HG02852 (cell line): ENCODE measurements around the gene FAM221B.
A peak's percentile ranks its signal among the peaks of the same experiment; 100 is the strongest.

Experiments
- ATAC-seq: cut with Tn5 transposase; IDR thresholded peaks from one replicate; pipeline ENCODE4 v1.9.1; 2021; ENCODE audit warnings: mild to moderate bottlenecking, moderate library complexity; ENCODE audit not compliant: unreplicated experiment

The FAM221B gene

DNA sequence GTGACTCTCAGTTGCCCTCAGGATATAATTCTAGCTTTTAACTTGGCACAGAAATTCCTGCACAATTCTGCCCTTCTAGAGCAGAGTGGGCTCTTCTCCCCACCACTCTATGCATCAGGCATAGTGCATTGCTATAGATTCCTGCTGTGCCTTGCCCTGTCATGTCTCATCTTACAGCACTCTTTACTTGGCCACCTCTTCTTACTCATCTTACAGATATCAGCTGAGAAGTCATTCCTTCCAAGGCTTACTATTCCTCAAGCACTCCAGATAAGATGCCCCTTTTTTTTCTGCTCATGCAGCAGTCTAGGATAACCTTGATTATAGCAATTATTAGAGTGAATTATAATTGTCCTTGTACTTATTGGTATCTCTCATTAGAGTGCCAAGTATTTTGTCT is 5.6 kb downstream of the FAM221B start:
- no peak for ATAC-seq

DNA sequence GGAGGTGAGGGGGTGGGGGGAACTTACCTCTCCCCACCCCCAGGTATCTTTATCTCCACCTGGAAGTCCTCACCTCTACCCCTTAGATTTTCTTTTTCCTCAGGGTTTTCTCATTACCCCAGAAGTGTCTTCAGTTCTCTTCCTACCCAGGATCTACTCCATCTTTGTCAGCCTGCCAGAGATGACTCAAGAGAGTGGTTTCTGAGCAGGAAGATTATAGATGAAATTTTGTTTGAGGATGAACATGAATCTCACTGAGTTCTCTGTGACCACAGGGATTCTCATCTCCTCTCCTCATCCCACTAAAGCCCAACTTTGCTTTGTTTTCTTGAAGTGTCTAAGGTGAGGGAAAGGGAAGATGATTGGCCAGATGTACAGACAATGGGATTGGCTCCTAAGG is 8.5 kb downstream of the FAM221B start:
- ATAC-seq, result no peak

DNA sequence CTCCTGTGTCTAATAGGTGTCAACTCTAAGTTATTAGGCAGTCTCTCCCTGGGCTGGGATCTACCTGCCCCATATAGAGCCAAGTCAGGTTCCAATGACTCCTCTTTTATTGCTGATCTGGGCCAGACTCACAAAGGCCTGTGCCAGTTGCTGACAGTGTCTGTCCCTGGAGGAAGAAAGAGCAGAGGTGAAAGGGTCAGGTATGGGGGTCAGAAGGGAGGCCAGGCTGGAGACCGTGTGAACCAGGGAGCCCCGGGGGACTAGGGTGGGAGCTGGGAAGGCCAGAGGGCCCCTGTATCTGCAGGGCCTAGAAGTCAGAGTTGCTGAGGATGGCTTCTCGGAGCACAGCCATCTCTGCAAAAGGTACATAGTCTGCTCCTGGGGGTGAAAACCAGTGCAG is 10.2 kb downstream of the FAM221B start:
- ATAC-seq, result no peak

DNA sequence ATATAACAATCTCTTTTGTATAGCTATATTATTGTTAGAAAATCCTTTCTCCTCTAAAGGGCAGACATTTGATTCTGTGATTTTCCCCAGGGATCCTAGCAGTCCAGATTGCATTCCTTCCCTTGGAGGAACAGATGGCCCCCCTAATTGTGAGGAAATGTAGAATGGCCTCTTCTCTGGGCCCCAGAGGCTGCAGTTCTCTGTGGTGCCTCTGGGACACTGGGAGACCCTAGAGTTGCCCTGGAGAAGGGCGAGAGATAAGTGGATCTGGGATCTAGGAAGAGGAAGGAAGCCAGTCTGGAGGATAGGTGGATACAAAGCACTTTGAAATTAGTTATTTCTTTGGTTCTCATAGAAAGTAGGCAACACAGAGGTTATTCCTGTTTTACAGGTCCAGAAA is 11.8 kb downstream of the FAM221B start:
- ATAC-seq, result no peak

DNA sequence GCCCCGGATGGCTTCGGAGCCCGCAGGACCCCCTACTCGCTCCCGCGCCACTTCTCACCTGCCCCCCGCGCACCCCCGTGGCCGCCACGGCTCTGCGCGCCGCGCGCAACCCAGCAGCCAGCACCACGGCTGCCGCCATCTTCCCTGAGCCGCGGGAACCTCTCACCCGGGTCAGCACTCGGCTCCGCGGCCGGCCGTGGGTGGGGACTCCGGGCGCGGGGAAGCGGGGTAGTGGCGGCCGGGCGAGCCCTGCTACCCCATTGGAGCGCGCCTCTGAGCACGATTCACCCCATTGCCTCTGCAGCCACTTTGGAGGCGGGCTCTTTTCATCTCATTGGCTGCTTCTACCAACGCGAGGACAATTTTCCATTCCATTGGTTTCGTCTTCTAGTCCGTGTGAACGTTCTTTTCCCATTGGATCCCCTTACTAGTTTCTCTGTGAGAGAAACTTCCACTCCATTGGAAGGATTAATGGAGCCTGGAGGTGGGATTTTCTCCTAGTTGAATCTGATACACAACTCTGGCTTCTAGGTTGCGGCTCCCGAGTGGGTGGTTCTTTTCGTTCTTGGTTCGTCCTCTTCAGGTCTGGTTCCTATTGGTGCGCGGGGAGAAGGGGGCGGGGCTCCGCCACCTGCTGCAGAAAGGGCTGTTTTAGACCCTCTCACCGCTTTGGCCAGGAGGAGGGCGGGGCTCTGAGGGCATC is 13.5 kb downstream of the FAM221B start, which contains the start of gene HINT2:
TSS of gene HINT2 (minus strand) at position 202 of the 703 bp plus-strand sequence. CDS start at position 139, 63 bp downstream.
- ATAC-seq, result peak; percentile 72

DNA sequence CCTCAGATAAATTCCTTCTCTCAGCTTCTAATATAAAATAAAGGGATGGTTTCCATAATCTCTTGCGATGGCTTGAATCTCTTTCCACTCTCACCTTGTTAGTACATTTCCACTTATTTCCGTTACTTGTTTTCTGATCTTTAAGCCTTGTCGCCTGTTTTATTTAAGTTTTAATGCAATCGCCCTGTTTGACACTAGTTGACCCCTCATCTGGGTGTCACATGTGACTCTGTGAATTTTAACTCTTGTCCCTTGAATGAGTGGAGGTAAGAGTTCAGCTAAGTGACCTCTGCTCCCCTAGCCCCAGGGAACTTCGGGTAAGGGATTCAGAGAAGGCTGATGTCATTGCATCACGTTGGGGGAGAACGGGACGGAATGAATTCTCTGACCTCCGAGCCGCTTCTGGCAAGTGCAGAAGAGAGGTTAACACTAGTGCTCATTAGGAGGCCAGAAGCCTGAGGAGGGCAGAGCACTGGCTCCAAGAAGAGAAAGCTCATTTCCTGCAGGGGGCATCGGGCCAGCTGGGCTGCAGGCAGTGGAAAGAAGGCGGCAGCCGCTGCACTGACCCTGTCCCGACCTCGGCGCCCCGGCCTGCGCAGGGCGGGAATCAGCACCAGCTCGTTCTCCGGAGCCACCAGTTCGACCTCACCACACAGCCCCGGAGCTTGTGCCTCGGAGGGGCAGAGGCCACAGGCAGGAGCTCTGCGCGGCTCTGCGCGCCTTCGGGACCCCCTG is 14.3 kb downstream of the FAM221B start:
- ATAC-seq, result peak; percentile 14

DNA sequence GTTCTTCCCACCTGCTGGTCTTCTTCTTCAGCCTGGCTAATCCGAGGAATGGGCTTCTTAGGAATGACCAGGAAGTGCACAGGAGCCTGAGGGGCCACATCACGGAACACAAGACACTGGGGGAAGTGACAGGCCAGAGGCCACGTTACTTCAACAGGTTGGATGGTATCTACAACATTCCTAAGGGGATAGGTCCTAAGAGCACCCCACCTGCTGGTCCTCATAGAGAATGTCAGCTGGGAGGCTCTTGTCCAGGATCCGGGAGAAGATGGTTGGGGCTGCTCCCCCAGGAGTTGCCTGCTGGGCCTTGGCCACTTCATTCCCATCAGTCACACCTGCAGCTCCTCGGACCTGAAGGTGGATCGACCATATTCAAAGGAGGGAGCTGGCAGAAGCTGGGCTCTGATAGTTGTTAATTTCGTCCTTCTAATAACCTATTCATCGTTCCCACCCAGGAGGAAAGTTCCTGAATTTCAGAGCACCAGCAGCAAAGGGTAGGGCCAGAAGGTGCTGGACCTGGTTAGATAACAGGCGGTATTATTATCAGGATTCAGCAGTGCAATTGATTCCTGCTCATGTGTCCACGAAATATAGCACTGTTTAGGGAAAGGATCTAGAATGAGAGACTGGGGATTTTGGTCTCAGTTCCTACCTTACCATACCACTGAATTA is 15.0 kb downstream of the FAM221B start:
- no peak for ATAC-seq

DNA sequence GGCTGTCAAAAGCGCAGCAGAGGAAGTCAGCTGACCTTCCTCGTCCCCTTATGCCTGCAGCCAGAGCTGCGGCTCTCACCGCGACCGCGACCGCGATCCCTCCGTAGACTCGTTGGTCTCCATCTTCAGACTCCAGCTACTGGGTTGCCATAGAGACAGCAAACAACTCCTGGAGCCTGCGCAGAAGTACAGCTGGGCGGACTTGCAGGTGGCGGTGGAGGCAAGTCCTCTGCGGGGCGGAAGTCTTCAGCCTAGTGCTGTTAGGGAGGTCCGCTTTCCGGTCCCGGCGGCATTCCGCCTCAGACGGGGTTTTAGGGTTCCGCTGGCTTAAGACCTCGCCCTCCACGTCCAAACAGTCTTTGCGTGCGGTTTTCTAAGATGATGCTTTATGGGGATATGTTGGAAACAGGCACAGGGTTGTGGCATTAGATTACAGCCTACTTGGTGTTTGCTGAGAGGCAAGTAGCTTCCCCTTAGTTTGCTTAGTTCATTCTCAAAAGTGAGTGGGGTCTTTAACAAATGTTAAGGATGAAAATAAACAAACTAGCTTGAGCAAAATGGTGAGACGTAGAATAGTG is 16.4 kb downstream of the FAM221B start, which contains the start of gene SPAG8:
TSS of gene SPAG8 (minus strand) at position 238 of the 578 bp plus-strand sequence. CDS start at position 123, 115 bp downstream.
- ATAC-seq, result peak; percentile 62

DNA sequence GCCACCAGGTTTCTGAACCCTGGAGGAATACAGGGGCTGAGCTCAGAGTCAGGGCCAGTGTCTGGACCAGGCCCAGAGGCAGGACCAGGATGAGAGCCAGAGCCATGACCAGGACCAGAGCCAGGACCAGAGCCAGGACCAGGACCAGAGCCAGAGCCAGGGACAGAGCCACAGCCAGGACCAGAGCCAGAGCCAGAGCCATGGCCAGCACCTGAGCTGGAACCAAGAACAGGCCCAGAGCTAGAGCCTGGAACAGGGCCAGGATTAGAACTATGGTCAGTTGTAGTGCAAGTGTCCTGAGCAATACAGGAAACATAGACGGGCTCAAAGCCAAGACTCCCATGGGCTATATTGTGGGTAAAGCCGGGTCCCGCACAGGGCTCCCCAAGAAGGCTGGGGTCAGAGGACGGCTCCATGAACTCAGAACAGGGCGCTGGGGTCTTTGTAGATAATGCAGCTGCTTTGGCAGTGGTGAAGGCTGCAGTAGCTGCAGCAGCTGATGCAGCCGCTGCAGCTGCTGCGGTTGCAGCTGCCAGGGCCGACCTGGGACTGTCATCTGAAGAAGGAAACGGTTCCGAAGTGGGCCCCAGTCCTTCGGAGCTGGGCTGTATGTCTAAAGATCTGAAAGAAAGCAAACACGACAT is 17.0 kb downstream of the FAM221B start:
- ATAC-seq, result no peak

DNA sequence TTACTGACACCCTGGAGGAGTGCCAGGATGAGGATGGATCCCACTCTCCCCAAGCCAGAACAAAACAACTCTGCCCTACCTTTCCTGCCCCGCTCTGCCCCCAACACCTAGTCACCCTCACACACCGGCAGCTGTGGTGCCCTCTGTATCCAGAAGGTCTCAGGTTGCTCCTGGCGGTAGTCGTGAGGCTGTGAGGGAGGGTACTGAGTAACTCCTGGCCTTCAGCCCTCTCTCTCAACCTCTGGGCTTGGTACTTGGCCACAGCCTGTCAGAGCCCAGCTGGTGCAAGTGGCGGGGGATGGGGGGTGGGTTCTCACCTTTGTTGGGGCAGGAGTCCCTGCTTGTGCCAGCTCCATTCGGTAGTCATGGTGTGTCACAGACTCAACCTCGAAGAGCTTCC is 18.4 kb downstream of the FAM221B start:
- ATAC-seq, result no peak

DNA sequence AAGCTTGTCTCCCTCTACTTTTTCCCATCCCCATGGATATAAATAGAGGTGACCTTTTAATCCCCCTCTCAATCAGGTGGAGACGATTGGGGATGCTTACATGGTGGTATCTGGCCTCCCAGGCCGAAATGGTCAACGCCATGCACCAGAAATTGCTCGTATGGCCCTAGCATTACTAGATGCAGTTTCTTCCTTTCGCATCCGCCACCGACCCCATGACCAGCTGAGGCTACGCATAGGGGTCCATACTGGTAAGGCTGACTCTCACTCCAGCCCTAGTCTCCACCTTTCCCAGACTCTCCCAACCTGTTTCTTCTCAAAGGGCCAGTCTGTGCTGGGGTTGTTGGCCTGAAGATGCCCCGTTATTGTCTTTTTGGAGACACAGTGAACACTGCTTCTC is 20.1 kb downstream of the FAM221B start:
- no peak for ATAC-seq

DNA sequence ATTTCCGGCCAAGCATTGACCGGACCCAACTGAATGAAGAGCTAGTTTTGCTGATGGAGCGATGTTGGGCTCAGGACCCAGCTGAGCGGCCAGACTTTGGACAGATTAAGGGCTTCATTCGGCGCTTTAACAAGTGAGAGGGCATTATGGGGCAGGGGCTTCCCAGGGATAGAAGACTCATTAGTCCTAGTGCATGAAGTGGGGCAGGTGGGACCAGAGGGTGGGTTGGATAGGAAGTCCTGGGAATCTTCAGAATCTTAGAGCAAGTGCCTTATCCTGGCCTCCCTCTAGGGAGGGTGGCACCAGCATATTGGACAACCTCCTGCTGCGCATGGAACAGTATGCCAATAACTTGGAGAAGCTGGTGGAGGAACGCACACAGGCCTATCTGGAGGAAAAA is 22.4 kb downstream of the FAM221B start:
- no peak for ATAC-seq

DNA sequence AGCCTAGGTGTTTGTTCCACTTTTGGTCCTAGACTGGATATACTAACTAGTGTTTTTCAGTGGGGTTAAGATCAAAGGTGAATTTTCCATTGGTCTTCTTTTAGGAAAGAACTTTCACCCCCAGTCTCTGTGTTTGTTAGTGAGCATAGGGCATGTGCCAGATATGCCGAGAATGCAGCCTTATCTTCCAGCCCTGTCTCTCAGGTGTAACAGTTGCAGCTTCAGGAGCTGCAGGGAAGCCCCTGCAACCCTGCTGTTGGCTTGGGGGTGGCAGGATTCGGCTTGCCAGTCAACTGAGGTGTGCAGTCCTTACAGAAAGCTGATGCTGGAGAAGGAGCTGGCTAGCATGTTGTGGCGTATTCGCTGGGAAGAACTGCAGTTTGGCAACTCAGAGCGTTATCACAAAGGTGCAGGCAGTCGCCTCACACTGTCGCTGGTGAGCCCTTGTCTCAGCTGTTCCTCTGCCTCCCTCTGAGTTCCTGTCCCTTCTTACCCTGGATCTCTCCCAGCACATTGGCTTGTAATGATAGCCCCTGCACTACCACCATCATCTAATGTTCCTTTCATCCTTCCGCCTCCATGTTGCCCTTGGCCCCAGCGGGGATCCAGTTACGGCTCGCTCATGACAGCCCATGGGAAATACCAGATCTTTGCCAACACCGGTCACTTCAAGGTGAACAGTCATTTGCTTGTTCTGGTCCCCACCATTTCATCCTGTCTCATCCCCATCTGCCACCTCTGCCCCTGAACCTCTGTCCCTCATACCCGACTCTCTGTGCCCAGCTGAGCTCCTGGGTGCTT is 27.0 kb downstream of the FAM221B start:
- ATAC-seq, result no peak

DNA sequence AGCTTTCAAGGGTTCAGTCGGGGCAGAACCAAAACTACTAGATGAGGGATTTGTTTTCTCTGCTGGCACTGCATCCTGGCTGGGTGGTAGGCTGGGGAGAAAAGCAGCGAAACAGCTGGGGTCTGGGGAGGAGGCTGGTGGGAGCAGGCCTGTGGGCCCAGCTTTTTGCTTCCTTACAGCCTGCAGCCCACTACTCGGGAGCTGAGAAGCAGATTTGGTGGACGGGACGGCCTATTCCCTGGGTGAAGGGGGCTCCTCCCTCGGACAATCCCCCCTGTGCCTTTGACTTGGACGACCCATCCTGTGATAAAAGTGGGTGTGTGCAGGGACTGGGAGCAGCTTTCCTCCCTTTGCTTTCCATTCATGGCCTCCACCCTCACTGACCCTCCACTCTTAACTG is 28.0 kb downstream of the FAM221B start:
- ATAC-seq, result no peak

DNA sequence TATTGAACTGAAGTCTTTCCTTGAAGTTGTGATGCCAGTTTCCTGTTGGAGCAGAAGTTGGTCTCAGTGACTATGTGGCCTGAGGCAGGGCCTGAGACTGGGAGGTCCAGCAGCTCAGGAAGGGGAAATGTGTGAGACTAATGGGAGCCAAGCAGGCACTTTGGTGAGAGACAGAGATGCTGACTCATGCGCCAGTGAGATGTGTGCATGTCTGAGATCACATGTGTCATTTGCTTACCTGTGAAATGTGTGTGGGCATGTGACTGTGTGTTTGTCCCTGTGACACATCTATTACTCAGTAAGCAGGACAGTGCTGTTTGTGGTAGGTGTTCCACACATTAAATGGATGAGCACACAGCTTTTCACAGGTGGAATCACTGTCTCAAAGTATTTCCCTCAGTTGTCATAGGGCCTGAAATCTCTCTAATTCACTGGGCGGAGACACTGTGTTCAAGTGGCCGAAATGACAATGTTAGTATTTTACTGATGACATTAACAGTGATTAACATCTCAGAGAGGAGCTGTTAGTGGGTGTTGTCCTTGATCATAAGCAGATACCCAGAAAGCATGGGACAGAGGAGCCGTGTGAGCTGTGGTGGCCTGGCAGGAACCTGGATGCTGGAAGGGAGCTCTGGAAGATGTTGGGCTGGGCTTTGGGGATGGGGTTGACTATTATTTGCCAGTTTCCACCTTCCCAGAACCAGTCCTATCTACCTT is 29.7 kb downstream of the FAM221B start:
- peak; percentile 54 for ATAC-seq

DNA sequence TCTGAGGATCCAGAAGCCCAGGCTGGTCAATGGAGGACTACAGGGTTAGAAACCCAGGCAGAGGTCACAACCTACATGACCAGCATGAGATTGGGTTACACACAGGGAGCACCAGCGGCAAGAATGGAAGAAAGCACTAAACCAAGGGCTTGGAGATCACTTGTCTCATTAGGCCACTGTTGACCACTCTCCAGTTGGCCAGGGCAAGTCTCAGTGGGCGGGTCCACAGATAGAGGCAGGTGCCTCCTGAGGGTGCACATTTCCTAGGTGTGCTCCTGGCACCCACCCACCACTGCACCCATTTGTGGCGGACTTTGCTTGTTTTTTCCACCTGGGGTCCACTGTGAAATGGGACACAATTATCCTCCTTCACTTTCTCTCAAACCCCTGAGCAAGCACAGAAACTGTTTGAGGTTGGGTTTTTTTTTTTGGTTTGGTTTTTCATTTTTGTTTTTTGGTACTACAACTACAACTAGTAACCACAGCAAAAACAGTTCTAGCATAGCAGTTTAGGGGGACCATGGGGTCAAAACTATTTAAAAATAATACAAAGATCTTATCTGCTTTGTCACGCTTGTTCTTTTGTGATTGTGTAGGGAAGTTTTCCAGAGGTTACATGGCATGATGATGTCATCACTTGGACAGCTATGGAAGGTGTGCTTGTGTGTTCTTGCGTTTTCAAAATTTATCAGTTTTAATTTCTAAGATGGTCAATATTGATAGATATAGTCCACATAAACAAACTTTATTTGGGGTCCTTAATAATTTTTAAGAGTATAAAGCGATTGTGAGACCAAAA is 31.0 kb downstream of the FAM221B start:
- ATAC-seq, result no peak

DNA sequence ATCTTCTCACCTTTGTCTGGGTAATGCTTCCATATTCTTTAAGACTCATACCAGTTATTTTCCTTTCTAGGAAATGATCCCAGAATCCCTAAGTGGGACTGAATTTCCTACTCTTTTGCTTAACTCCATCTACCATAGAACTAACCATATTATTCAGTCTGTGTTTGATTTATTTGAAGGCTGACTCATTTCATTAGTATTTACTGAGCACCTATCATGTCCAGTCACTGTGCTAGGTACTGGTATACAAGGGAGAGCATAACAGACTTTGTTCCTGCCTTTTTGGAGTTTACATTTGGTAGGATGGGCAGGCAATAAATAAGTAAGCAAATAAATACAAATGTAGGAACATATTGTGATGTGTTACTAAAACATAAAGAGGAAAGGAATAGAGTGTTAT is 32.8 kb downstream of the FAM221B start:
- ATAC-seq, result no peak

DNA sequence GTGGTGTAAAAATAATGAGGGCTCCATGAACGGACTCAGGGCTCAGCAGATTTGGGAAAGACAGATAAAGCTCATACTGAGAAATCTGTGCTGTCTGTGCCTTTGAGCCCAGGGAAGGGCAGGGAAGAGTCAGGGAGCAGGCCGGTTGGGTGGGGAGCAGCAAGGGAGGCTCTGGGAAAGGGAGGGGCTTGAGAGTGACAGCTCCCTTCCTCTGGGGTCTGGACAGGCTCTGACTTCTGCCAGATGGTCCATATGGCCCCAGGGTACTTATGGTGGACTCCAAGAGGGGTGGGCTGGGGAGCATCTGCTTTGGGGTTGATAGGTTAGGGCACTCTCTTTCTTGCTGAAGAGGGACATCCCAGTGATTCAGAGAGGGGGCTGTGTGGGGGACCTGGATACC is 35.1 kb downstream of the FAM221B start:
- no peak for ATAC-seq

DNA sequence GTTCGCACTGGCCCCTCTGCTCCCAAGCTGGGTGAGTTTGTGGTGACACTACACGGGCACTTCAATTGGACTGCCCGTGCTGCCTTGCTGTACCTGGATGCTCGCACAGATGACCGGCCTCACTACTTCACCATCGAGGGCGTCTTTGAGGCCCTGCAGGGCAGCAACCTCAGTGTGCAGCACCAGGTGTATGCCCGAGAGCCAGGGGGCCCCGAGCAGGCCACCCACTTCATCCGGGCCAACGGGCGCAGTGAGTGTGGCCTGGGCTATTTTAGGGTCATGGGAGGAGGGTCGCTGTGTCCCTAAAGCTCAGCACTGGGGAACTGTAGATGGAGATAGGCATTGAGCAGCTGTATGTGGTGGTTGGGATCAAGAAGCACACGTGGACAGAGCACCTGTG is 35.7 kb downstream of the FAM221B start:
- ATAC-seq, result no peak
